Tibial nerve (tissue), 4 donors: ENCODE results near the gene SPINDOC.

Experiments used
- EP300 ChIP-seq, 2 donors: sonication (generic); formaldehyde crosslinking; IDR thresholded peaks; one replicate each; pipeline ENCODE4 v1.6.1; 2017; ENCODE audit warnings: antibody characterized with exemption in 2 of 2, mild to moderate bottlenecking in 1 of 2
- POLR2A ChIP-seq, 2 donors: fragments of 450-650 bp; IDR thresholded peaks; one replicate each; pipeline ENCODE4 v1.6.1; 2017; ENCODE audit warnings: antibody characterized with exemption in 2 of 2, mild to moderate bottlenecking in 2 of 2, moderate library complexity in 2 of 2
- TF ChIP-seq, protein P1 (sequence below), 5 experiments: fragments of 200-600 bp in 3 of 5; fragments of 450-650 bp in 2 of 5; sonication (generic) in 3 of 5; IDR thresholded peaks; one replicate each; pipeline ENCODE4 v1.5.1; 2016 to 2019; ENCODE audit warnings: antibody characterized with exemption in 5 of 5, mild to moderate bottlenecking in 3 of 5, moderate library complexity in 2 of 5

DNA sequence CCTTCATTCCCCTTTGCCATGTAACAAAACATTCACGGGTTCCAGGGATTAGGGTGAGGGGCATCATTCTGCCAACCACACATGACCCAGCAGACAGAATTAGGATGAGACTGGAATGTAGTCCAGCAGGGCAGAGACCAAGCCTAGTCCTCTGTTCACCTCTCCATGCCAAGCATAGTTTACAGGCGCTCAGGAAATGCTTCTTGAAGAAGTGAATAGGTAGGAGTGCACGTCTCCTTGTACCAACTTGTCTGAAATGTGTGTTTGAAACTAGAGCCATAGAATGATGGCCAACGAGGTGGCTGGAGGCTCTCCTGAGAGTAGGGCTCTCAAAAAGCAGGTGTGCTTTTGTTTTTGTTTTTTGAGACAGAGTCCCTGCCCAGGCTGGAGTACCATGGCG lies 8.2 kb downstream of the SPINDOC start:
- TF ChIP-seq, protein P1, sequence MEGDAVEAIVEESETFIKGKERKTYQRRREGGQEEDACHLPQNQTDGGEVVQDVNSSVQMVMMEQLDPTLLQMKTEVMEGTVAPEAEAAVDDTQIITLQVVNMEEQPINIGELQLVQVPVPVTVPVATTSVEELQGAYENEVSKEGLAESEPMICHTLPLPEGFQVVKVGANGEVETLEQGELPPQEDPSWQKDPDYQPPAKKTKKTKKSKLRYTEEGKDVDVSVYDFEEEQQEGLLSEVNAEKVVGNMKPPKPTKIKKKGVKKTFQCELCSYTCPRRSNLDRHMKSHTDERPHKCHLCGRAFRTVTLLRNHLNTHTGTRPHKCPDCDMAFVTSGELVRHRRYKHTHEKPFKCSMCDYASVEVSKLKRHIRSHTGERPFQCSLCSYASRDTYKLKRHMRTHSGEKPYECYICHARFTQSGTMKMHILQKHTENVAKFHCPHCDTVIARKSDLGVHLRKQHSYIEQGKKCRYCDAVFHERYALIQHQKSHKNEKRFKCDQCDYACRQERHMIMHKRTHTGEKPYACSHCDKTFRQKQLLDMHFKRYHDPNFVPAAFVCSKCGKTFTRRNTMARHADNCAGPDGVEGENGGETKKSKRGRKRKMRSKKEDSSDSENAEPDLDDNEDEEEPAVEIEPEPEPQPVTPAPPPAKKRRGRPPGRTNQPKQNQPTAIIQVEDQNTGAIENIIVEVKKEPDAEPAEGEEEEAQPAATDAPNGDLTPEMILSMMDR (IDR thresholded peaks at IDR 0.05), result no peak
- TF ChIP-seq POLR2A (IDR thresholded peaks at IDR 0.05) (no peak), EP300 (IDR thresholded peaks at IDR 0.05) (no peak)
